Measurements from ENCODE around the gene EPOP. TPM values are rescaled to one million over a fixed set of nuclear protein-coding genes. Genes with fewer than 3 reads are reported as not detected.

EPOP gene
- total and polyA plus RNA-seq, 5 donors from 2014 or later, result 0.13 to 0.59 TPM; not detected in 3

DNA sequence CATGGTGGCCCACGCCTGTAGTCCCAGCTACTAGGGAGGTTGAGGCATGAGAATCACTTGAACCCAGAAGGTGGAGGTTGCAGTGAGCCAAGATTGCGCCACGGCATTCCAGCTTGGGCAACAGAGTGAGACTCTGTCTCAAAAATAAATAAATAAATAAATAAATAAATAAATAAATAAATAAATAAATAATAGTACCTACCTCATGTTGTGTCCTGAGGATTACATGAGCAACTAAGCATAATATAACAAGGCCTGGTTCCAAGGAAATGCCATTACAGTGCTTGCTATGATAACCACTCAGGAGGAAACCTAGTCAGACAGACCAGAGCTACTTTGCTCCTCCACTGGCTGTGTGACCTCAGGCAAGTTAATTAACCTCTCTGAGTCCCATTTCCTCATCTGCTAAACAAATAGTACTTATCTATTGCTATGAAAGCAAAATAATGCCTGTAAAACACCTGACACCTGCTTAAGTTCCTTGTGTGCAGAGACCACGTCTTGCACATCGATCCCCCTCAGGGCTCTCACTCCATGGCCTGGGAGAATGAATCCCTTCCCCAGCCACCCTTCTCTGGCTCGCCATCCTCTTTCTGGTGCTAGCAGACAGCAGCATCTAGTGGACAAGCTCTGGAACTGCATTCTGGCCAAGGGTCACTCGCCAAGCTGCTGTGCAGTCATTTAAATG, 7.5 kb downstream of the EPOP start:
- DNase-seq, result peak; percentile 42 to 57 (median 47)
- Histone ChIP-seq H3K27ac (ENCODE audit: insufficient read depth, low read length, poor library complexity, severe bottlenecking) (no peak overlapping the region), H3K9me3 (ENCODE audit: control insufficient read depth in 2 of 2, low read length in 2 of 2) (no peaks in the 10 kb centered on the region), H3K4me1 (ENCODE audit: control insufficient read depth, insufficient read depth, low read length, poor library complexity, severe bottlenecking) (no peaks in the 10 kb centered on the region), H3K27me3 (ENCODE audit: control insufficient read depth, insufficient read depth, low read length) (peaks cover 4% of the 10 kb centered on the region), H3K36me3 (ENCODE audit: control insufficient read depth, insufficient read depth, low read length) (no peaks in the 10 kb centered on the region), H3K4me3 (ENCODE audit: low read depth, low read length) (no peak overlapping the region)
- H3K27ac Mint-ChIP-seq, result no peak overlapping the region
- H3K27me3 Mint-ChIP-seq, result peaks cover 67% of the 10 kb centered on the region
- no peak overlapping the region for H3K4me3 Mint-ChIP-seq
- peak; percentile 43 to 71 for ATAC-seq (ENCODE audit: low read depth in 2 of 2)
- H3K9me3 Mint-ChIP-seq, result peaks cover 0 to 5% (median 0%) of the 10 kb centered on the region in 7 donors
- H3K4me1 Mint-ChIP-seq, result peaks cover 0 to 8% (median 2%) of the 10 kb centered on the region in 4 donors
- H3K36me3 Mint-ChIP-seq, result no peaks in the 10 kb centered on the region

DNA sequence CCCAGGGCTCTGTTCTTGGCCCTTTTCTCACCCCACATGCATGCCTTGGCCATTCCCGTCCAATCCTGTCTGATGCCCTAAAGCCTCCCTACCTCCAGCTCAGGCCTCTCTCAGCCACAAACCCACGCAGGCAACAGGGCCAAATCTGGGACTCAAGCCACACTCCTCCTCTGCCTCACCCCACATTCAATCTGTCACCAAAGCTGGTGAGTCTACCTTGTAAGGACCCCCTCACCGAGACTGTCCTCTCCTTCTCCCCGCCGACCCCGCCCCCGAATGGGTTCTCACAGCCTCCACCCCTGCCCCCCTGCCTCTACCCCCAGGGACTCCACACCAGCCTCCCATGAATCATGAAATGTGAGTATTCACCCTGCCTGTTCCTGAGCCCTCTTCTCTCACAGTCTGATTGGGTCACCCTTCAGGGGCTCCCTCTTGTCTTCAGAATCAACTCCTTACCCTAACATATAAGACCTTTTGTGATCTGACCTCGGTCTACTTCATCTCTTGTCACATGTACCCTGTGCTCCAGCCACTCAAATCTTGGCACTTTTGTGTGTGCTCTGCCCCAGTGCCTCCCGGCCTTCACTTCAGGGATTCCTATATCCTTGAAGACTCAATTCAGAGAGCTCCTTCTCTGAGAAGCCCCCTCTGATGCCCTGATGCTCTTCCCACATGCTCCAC, 10.7 kb downstream of the EPOP start:
- peaks cover 2% of the 10 kb centered on the region for H3K27me3 ChIP-seq (ENCODE audit: control insufficient read depth, insufficient read depth, low read length)
- DNase-seq (no peak), ATAC-seq (ENCODE audit: low read depth in 2 of 2) (no peak)
- H3K27ac ChIP-seq (ENCODE audit: insufficient read depth, low read length, poor library complexity, severe bottlenecking), result no peak overlapping the region
- H3K36me3 ChIP-seq (ENCODE audit: control insufficient read depth, insufficient read depth, low read length), result no peaks in the 10 kb centered on the region
- peaks cover 0 to 3% (median 0%) of the 10 kb centered on the region in 7 donors for H3K9me3 Mint-ChIP-seq
- no peak overlapping the region for H3K4me3 ChIP-seq (ENCODE audit: low read depth, low read length)
- no peaks in the 10 kb centered on the region for H3K9me3 ChIP-seq (ENCODE audit: control insufficient read depth in 2 of 2, low read length in 2 of 2)
- peak overlapping the region in 1 of 3 donors; percentile 31 for H3K27ac Mint-ChIP-seq
- no peaks in the 10 kb centered on the region for H3K36me3 Mint-ChIP-seq
- no peak overlapping the region for H3K4me3 Mint-ChIP-seq
- peaks cover 0 to 3% (median under 1%) of the 10 kb centered on the region in 4 donors for H3K4me1 Mint-ChIP-seq
- H3K4me1 ChIP-seq (ENCODE audit: control insufficient read depth, insufficient read depth, low read length, poor library complexity, severe bottlenecking), result no peaks in the 10 kb centered on the region
- peaks cover 42% of the 10 kb centered on the region for H3K27me3 Mint-ChIP-seq

DNA sequence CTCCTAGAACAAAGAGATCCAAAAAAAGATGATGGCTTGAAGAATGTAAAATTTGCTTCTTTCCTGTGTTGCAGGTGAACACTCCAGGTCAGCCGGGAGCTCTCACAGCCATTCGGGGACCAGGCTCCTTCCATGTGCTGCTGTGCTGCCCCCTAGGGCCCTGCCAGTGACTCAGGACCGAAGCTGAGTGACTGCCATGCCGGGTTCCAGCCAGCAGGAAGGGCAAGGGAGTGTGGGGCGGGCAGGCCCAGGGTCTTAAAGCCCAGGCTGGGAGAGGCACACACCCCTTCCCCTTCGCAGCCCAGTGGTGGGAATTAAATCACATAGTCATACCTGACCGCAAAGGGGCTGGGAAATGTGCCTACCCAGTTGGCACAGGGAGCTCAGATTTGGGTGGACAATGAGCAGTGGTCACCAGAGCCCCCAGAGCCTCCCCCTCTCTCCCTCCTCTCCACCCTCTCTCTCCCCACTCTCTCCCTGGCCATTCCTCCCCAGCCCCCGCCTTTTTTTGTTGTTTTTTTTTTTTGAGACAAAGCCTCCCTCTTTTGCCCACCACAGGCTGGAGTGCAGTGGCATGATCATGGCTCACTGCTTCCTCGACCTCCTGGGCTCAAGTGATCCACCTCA, 11.5 kb downstream of the EPOP start:
- H3K36me3 ChIP-seq (ENCODE audit: control insufficient read depth, insufficient read depth, low read length), result no peaks in the 10 kb centered on the region
- ATAC-seq (ENCODE audit: low read depth in 2 of 2) (peak in 1 of 2 donors; percentile 49), DNase-seq (peak in 1 of 3 donors; percentile 43)
- H3K4me3 ChIP-seq (ENCODE audit: low read depth, low read length), result no peak overlapping the region
- H3K27ac Mint-ChIP-seq, result no peak overlapping the region
- H3K9me3 Mint-ChIP-seq, result peaks cover 0 to under 1% (median 0%) of the 10 kb centered on the region in 7 donors
- peaks cover 2% of the 10 kb centered on the region for H3K27me3 ChIP-seq (ENCODE audit: control insufficient read depth, insufficient read depth, low read length)
- H3K36me3 Mint-ChIP-seq, result no peaks in the 10 kb centered on the region
- H3K27ac ChIP-seq (ENCODE audit: insufficient read depth, low read length, poor library complexity, severe bottlenecking), result no peak overlapping the region
- H3K4me3 Mint-ChIP-seq, result no peak overlapping the region
- H3K9me3 ChIP-seq (ENCODE audit: control insufficient read depth in 2 of 2, low read length in 2 of 2), result no peaks in the 10 kb centered on the region
- H3K4me1 Mint-ChIP-seq, result peaks cover 0 to 6% (median 0%) of the 10 kb centered on the region in 4 donors
- H3K27me3 Mint-ChIP-seq, result peaks cover 33% of the 10 kb centered on the region
- no peaks in the 10 kb centered on the region for H3K4me1 ChIP-seq (ENCODE audit: control insufficient read depth, insufficient read depth, low read length, poor library complexity, severe bottlenecking)

DNA sequence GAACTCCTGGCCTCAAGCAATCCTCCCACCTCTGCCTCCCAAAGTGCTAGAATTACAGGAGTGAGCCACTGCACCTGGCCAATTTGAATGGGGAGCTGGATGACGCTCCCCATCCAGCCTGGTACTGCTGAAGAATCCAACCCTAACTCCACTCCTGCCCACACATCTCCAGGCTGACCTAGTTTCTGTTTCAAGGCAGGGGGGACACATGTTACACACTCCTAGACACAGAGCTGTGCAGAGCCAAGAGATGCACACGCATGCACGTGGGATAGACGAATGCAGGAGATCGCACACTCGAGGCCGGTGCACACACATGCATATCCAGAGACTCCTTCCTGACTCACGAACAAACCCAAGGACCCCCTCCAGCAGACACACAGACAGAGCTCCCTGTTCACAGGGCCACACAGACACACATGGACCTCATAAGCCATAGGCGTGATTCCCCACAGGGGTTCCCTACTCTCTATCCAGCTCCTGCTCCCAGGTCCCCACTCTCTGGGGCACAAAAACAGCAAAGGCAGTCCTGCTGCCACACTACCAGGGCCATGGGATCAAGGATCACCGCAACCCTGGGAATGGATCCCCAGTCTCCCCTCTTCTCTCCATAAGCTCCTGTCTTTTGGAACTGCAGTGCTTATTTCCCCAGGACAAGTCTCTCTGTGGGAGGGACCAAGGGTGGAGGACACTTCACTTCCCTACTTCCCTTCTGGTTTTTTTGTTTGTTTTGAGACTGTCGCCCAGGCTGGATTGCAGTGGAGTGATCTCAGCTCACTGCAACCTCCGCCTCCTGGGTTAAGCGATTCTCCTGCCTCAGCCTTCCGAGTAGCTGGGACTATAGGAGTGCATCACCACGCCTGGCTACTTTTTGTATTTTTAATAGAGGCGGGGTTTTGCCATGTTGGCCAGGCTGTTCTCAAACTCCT, 14.4 kb downstream of the EPOP start:
- no peak for DNase-seq
- Mint-ChIP-seq H3K9me3 (no peaks in the 10 kb centered on the region), H3K36me3 (no peaks in the 10 kb centered on the region), H3K27ac (no peak overlapping the region), H3K27me3 (peaks cover 22% of the 10 kb centered on the region), H3K4me3 (no peak overlapping the region), H3K4me1 (peaks cover 0 to 6% (median 0%) of the 10 kb centered on the region in 4 donors)
- Histone ChIP-seq H3K9me3 (ENCODE audit: control insufficient read depth in 2 of 2, low read length in 2 of 2) (no peaks in the 10 kb centered on the region), H3K27me3 (ENCODE audit: control insufficient read depth, insufficient read depth, low read length) (peaks cover 2% of the 10 kb centered on the region), H3K4me3 (ENCODE audit: low read depth, low read length) (no peak overlapping the region), H3K36me3 (ENCODE audit: control insufficient read depth, insufficient read depth, low read length) (no peaks in the 10 kb centered on the region), H3K4me1 (ENCODE audit: control insufficient read depth, insufficient read depth, low read length, poor library complexity, severe bottlenecking) (no peaks in the 10 kb centered on the region), H3K27ac (ENCODE audit: insufficient read depth, low read length, poor library complexity, severe bottlenecking) (no peak overlapping the region)
- no peak for ATAC-seq (ENCODE audit: low read depth in 2 of 2)

DNA sequence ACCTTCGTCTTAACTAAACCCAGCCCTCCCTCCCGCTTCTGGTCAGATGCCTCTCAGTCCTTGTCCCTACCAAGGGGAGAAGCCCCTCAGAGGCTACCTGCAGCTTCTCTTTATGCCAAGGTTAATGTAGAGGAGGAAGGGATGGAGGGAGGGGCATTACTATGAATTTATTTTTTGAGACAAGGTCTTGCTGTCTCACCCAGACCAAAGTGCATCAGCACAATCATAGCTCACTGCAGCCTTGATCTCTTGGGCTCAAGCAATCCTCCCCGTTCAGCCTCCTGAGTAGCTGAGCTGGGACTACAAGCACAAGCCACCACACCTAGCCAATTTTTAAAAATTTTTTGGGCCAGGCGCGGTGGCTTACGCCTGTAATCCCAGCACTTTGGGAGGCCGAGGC, 15.3 kb downstream of the EPOP start:
- Mint-ChIP-seq H3K27ac (no peak overlapping the region), H3K4me3 (no peak overlapping the region)
- peaks cover under 1% of the 10 kb centered on the region for H3K27me3 ChIP-seq (ENCODE audit: control insufficient read depth, insufficient read depth, low read length)

DNA sequence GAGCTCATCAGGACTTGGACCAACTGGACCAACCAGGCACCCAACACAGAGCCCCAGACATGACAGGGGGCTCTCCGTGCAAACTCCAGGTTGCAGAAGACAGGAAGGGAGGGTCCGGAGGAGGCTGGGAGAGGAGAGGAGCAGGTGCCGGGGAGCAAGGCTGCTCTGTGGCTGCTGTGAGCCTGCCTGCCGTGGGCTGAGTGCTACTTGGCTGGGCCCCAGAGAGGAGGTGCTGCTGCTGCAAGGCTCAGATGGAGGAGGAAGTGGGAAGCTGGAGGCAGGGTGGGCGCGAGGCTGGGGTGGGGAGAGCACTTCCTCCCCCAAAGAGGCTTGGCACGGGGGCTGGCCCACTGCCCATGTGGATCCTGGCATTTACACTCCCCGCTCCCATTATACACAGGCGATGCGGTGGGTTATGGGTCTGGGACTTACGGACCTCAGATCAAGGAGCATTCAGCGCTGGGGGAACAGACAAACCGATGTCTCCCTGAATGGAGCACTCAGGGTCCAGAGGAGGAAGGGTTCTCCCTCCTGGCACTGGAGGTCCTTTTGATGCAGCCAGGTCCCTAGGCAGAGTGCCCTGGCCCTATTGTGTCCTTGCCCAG, 15.9 kb downstream of the EPOP start:
- Mint-ChIP-seq H3K36me3 (no peaks in the 10 kb centered on the region), H3K4me3 (peak overlapping the region in 1 of 4 donors; percentile 4), H3K27ac (no peak overlapping the region), H3K27me3 (peaks cover 23% of the 10 kb centered on the region), H3K4me1 (peaks cover 0 to 13% (median 0%) of the 10 kb centered on the region in 4 donors), H3K9me3 (peaks cover 0 to 3% (median 0%) of the 10 kb centered on the region in 7 donors)
- Histone ChIP-seq H3K27ac (ENCODE audit: insufficient read depth, low read length, poor library complexity, severe bottlenecking) (no peak overlapping the region), H3K36me3 (ENCODE audit: control insufficient read depth, insufficient read depth, low read length) (no peaks in the 10 kb centered on the region), H3K27me3 (ENCODE audit: control insufficient read depth, insufficient read depth, low read length) (no peaks in the 10 kb centered on the region), H3K9me3 (ENCODE audit: control insufficient read depth in 2 of 2, low read length in 2 of 2) (no peaks in the 10 kb centered on the region), H3K4me1 (ENCODE audit: control insufficient read depth, insufficient read depth, low read length, poor library complexity, severe bottlenecking) (peaks cover 9% of the 10 kb centered on the region), H3K4me3 (ENCODE audit: low read depth, low read length) (no peak overlapping the region)
- ATAC-seq (ENCODE audit: low read depth in 2 of 2) (no peak), DNase-seq (no peak)

More for the DNA sequence above, 15.3 kb downstream of the EPOP start:
- H3K36me3 Mint-ChIP-seq, result no peaks in the 10 kb centered on the region
- H3K9me3 Mint-ChIP-seq, result peaks cover 0 to 3% (median 0%) of the 10 kb centered on the region in 7 donors
- Histone ChIP-seq H3K4me3 (ENCODE audit: low read depth, low read length) (no peak overlapping the region), H3K27ac (ENCODE audit: insufficient read depth, low read length, poor library complexity, severe bottlenecking) (no peak overlapping the region), H3K4me1 (ENCODE audit: control insufficient read depth, insufficient read depth, low read length, poor library complexity, severe bottlenecking) (peaks cover 6% of the 10 kb centered on the region), H3K36me3 (ENCODE audit: control insufficient read depth, insufficient read depth, low read length) (no peaks in the 10 kb centered on the region), H3K9me3 (ENCODE audit: control insufficient read depth in 2 of 2, low read length in 2 of 2) (no peaks in the 10 kb centered on the region)
- ATAC-seq (ENCODE audit: low read depth in 2 of 2) (no peak), DNase-seq (no peak)
- H3K27me3 Mint-ChIP-seq, result peaks cover 20% of the 10 kb centered on the region
- peaks cover 0 to 10% (median 0%) of the 10 kb centered on the region in 4 donors for H3K4me1 Mint-ChIP-seq

All from CD4-positive, CD25-positive, alpha-beta regulatory T cell (primary cell).